Heart left ventricle (tissue), 16 donors: ENCODE data around the gene TRIM15. TPM values are rescaled to one million over a fixed set of nuclear protein-coding genes. Genes with fewer than 3 reads are reported as not detected.

Experiments used
- ATAC-seq, 4 donors: fragments of 200-7000 bp; cut with Tn5 transposase; one replicate each; pipeline ENCODE4 v1.9.1; 2020 to 2022; ENCODE audit warnings: moderate library complexity in 4 of 4, mild to moderate bottlenecking in 3 of 4, moderate number of reproducible peaks in 1 of 4
- DNase-seq, 5 donors: peaks; one replicate each; pipeline ENCODE4 v3.0.0-alpha.2; 2020
- H3K27ac ChIP-seq, 12 donors: fragments of 200-600 bp; sonication (generic) in 4 of 12; one replicate each; pipeline versions ENCODE4 v1.5.0 to v1.8.0; 2016 to 2022; ENCODE audit warnings: mild to moderate bottlenecking in 2 of 12
- H3K27me3 ChIP-seq, 9 donors: fragments of 200-600 bp; sonication (generic) in 2 of 9; one replicate each; pipeline versions ENCODE4 v1.5.1 to v1.8.0; 2016 to 2022; ENCODE audit warnings: mild to moderate bottlenecking in 3 of 9
- H3K36me3 ChIP-seq, 9 donors: fragments of 200-600 bp; sonication (generic) in 2 of 9; one replicate each; pipeline versions ENCODE4 v1.5.0 to v1.8.0; 2018 to 2022; ENCODE audit warnings: mild to moderate bottlenecking in 2 of 9
- H3K4me1 ChIP-seq, 12 donors: fragments of 200-600 bp; sonication (generic) in 4 of 12; one replicate each; pipeline versions ENCODE4 v1.5.0 to v1.8.0; 2016 to 2022; ENCODE audit warnings: mild to moderate bottlenecking in 3 of 12
- H3K4me3 ChIP-seq, 12 donors: fragments of 200-600 bp; sonication (generic) in 4 of 12; one replicate each; pipeline versions ENCODE4 v1.5.0 to v1.8.0; 2017 to 2022; ENCODE audit warnings: mild to moderate bottlenecking in 9 of 12, moderate library complexity in 4 of 12
- H3K9me3 ChIP-seq, 12 donors: fragments of 200-600 bp; sonication (generic) in 4 of 12; one replicate each; pipeline versions ENCODE4 v1.5.0 to v1.8.0; 2016 to 2022; ENCODE audit warnings: mild to moderate bottlenecking in 1 of 12
- POLR2A ChIP-seq, 2 donors: fragments of 450-650 bp; IDR thresholded peaks; one replicate each; pipeline ENCODE4 v1.6.1; 2017; ENCODE audit warnings: antibody characterized with exemption in 2 of 2, mild to moderate bottlenecking in 2 of 2, moderate library complexity in 2 of 2
- WGBS, 4 donors: extraction: QIAGEN DNeasy Blood & Tissue Kit in 2 of 4; methylation state at CpG; one replicate each; pipeline versions ENCODE4 v1.1.5 to v1.1.7; 2013 to 2018; 5-methylcytosine and 5-hydroxymethylcytosine counted together
- intact Hi-C, 10 donors: fragments of 100-400 bp; cut with DNase I; formaldehyde crosslinking; loops; one replicate each; pipeline versions ENCODE4 v1.11.1 to v1.14.2; 2022
- polyA plus RNA-seq, 2 donors: library from polyadenylated mRNA; stranded (reverse); fragments of 200-250 nt; gene quantifications; one replicate each; pipeline ENCODE4 v1.2.3, GENCODE V29; 2013
- total RNA-seq, 9 donors: library from RNA; depleted of rRNA in 2 of 9; stranded (reverse); fragments of >200 nt in 2 of 9; fragmentation: NEBNext Ultra II Directional in 3 of 9; extraction: Animal tissue kit (Norgen Biotek cat#: 25700) in 3 of 9; gene quantifications; one replicate each; pipeline versions ENCODE4 v1.1.0 to v1.2.4, GENCODE V29; 2016 to 2023
- TF ChIP-seq, protein P1 (sequence below), 12 donors: fragments of 200-600 bp; sonication (generic) in 4 of 12; IDR thresholded peaks; one replicate each; pipeline versions ENCODE4 v1.5.0 to v1.8.0; 2018 to 2022; ENCODE audit warnings: antibody characterized with exemption in 12 of 12, mild to moderate bottlenecking in 5 of 12
- donor health status: ischemic (EF 13 %, LVEDD 7.1; RV severe dilation, severe dysfunction).
- donor health status: healthy with polysubstance abuse.
- donor health status: DM: no; HTN: yes; CAD: no.
- donor health status: DM: no; HTN: no; CAD: no.
- donor health status: ischemic (EF 25% LVEDD 6.9; RV normal size, moderate dysfunction).
- donor health status: ischemic (EF 25% LVEDD 5.7; RV mildly dilated, moderate dysfunction).
- donor health status: healthy.
- donor health status: DM: yes; HTN: yes; CAD: no.
- donor health status: ischemic (EF 35%, LVEDD 5.7; RV mildly dilated, moderate dysfunction).
- donor health status: nonischemic (EF 11% LVEDD 7.7; RV severe dilation, severe dysfunction).
- donor health status: DM: yes; HTN: yes; CAD: no.
- donor health status: PGD.
- donor health status: ischemic (EF 29% LVEDD 5.4; RV normal size, mild dysfunction).
- donor health status: nonischemic (EF 23%, LVEDD 6.1; RV moderate dilation, normal function).

Gene TRIM15
- total and polyA plus RNA-seq, 11 donors, result not detected

DNA sequence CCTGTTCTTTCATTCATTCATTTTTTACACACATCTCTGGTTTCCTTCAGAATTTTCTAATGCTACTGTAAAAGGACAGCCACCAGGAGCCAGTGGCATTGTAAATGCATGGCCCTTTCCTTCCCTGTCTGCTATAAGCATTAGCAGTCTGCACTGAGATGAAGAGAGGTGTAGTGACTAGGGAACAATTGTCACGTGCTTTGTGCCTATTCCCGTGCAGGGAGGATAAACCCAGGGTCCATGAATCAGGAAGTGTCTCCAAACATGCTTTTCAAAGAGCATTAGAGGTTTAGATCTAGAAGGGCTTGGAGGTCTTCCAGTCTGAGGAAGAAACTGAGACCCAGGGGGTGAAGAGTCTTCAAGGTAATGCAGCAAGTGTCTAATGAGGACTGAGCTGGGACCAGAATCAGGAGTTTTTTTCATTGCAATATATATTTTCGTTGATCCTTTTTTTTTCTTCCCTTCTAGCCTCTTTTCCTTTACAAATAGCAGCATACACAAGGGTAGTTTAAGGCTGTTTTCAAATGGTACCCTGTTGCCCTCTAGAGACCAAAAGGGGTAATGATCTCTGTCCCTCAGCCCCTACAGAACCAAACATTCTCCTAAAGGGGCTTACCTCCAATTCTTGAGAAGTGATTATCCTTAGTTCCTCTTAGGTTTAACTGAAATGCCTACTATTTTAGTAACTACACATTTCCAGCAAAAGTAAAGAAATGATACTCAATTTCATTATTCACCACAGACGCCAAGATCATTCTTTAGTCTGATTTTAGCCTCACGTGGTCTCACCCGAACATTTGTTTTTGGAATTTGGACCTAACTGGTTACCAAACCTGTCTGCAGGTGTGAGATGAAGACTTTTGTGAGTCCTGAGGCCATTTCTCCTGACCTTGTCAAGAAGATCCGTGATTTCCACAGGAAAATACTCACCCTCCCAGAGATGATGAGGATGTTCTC is 6.6 kb downstream of the TRIM15 start:
- TF ChIP-seq POLR2A (IDR thresholded peaks at IDR 0.05), result no peak
- TF ChIP-seq, protein P1, sequence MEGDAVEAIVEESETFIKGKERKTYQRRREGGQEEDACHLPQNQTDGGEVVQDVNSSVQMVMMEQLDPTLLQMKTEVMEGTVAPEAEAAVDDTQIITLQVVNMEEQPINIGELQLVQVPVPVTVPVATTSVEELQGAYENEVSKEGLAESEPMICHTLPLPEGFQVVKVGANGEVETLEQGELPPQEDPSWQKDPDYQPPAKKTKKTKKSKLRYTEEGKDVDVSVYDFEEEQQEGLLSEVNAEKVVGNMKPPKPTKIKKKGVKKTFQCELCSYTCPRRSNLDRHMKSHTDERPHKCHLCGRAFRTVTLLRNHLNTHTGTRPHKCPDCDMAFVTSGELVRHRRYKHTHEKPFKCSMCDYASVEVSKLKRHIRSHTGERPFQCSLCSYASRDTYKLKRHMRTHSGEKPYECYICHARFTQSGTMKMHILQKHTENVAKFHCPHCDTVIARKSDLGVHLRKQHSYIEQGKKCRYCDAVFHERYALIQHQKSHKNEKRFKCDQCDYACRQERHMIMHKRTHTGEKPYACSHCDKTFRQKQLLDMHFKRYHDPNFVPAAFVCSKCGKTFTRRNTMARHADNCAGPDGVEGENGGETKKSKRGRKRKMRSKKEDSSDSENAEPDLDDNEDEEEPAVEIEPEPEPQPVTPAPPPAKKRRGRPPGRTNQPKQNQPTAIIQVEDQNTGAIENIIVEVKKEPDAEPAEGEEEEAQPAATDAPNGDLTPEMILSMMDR (IDR thresholded peaks at IDR 0.05), result peak; percentile 54 to 79 (median 68)
- no peak overlapping the region for H3K27ac ChIP-seq
- peaks cover 10 to 81% (median 41%) of the 10 kb centered on the region in 9 donors for H3K27me3 ChIP-seq
- no peak overlapping the region for H3K4me3 ChIP-seq
- peak in 3 of 4 donors; percentile 66 to 71 (median 68) for ATAC-seq
- DNase-seq, result no peak
- 27 to 29% (median 28%) methylated on average over 7 of the region's 7 CpGs for WGBS, 4 donors
- H3K36me3 ChIP-seq, result no peaks in the 10 kb centered on the region
- intact Hi-C loops, result loop anchor here in 4 of 10 donors (2.0 to 5.0 kb wide), 4 partner anchors 67 to 323 kb away; no protein-coding TSS in a partner anchor
- H3K9me3 ChIP-seq, result no peaks in the 10 kb centered on the region
- H3K4me1 ChIP-seq, result peaks cover 0 to 9% (median 0%) of the 10 kb centered on the region in 12 donors

DNA sequence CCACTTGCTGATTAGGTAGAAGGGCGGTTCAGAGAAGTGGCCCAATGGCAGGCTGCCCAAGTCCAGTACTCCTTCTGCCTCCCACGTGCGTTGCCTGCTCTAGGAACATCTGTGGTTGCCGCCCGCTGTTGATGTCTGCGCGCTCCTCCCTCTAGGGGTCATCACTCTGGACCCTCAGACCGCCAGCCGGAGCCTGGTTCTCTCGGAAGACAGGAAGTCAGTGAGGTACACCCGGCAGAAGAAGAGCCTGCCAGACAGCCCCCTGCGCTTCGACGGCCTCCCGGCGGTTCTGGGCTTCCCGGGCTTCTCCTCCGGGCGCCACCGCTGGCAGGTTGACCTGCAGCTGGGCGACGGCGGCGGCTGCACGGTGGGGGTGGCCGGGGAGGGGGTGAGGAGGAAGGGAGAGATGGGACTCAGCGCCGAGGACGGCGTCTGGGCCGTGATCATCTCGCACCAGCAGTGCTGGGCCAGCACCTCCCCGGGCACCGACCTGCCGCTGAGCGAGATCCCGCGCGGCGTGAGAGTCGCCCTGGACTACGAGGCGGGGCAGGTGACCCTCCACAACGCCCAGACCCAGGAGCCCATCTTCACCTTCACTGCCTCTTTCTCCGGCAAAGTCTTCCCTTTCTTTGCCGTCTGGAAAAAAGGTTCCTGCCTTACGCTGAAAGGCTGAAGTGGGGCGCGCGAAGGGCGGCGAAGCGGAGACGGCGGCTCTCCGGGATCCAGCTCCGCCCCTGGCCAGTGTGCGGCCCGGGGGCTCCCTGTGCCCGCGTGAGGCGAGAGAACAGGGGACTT is 8.5 kb downstream of the TRIM15 start:
- TF ChIP-seq, protein P1 (IDR thresholded peaks at IDR 0.05), result no peak
- TF ChIP-seq POLR2A (IDR thresholded peaks at IDR 0.05), result no peak
- DNase-seq (no peak), ATAC-seq (peak in 1 of 4 donors; percentile 44)
- Histone ChIP-seq H3K27ac (no peak overlapping the region), H3K36me3 (no peaks in the 10 kb centered on the region), H3K4me3 (peak overlapping the region in 7 of 12 donors; percentile 4 to 21 (median 8)), H3K4me1 (peaks cover 0 to 9% (median 0%) of the 10 kb centered on the region in 12 donors), H3K27me3 (peaks cover 10 to 93% (median 45%) of the 10 kb centered on the region in 9 donors), H3K9me3 (no peaks in the 10 kb centered on the region)
- intact Hi-C loops, result loop anchor here in 4 of 10 donors (2.0 to 5.0 kb wide), 3 partner anchors 69 to 325 kb away; no protein-coding TSS in a partner anchor
- 3 to 8% (median 4%) methylated on average over 36 to 62 of the region's 62 CpGs for WGBS, 4 donors

DNA sequence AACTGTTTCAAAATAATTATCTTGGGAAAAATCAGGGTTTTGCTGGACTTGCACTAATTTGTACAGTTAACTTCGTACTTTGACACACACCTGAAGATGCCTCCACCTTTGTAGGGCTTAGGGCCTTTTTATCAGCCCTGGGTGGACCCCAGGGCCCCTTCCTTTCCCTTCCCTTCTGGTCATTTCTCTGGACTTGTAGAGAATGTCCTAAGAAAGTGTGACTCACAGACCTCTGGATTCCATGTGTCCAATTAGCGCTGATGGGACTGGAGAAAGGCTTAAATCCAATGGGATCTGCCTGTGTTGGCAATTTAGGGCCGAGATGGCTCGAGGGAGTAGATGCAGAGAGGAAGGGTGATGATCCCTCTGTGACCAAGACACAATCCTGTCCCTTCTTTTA is 9.3 kb downstream of the TRIM15 start:
- H3K9me3 ChIP-seq, result no peaks in the 10 kb centered on the region
- WGBS, 4 donors, result 80 to 88% (median 85%) methylated on average over 4 of the region's 4 CpGs
- peaks cover 0 to 9% (median 0%) of the 10 kb centered on the region in 12 donors for H3K4me1 ChIP-seq
- intact Hi-C loops, result loop anchor here in 3 of 10 donors (2.0 to 5.0 kb wide), 3 partner anchors 70 to 325 kb away; no protein-coding TSS in a partner anchor
- H3K4me3 ChIP-seq, result no peak overlapping the region
- DNase-seq (no peak), ATAC-seq (no peak)
- no peaks in the 10 kb centered on the region for H3K36me3 ChIP-seq
- H3K27ac ChIP-seq, result no peak overlapping the region
- TF ChIP-seq POLR2A (IDR thresholded peaks at IDR 0.05), result no peak
- TF ChIP-seq, protein P1 (IDR thresholded peaks at IDR 0.05), result no peak
- peaks cover 10 to 96% (median 45%) of the 10 kb centered on the region in 9 donors for H3K27me3 ChIP-seq
